HG02623 (cell line): ENCODE measurements around the gene SCN2A.
"Not testable (repeated sequence)": the region's sequence is repeated elsewhere in the genome, so short reads cannot be mapped to it uniquely, and the experiment has no call there.

Source experiments
- ATAC-seq: cut with Tn5 transposase; IDR thresholded peaks from one replicate; pipeline ENCODE4 v1.9.1; 2021; ENCODE audit warnings: moderate library complexity; ENCODE audit not compliant: unreplicated experiment

The SCN2A gene

GRCh38 chr2:165251366-165251765, 12.2 kb downstream of the SCN2A start:
- no peak for ATAC-seq

- no peak for ATAC-seq
Measured at GRCh38 chr2:165253178-165253577, 14.0 kb downstream of the SCN2A start.

GRCh38 chr2:165256618-165257017, 17.4 kb downstream of the SCN2A start:
- ATAC-seq = no peak

- not testable (repeated sequence) for ATAC-seq
Measured at GRCh38 chr2:165260347-165260746, 21.1 kb downstream of the SCN2A start.

GRCh38 chr2:165268754-165269153, 29.5 kb downstream of the SCN2A start:
- peak; percentile 57 for ATAC-seq

DNA sequence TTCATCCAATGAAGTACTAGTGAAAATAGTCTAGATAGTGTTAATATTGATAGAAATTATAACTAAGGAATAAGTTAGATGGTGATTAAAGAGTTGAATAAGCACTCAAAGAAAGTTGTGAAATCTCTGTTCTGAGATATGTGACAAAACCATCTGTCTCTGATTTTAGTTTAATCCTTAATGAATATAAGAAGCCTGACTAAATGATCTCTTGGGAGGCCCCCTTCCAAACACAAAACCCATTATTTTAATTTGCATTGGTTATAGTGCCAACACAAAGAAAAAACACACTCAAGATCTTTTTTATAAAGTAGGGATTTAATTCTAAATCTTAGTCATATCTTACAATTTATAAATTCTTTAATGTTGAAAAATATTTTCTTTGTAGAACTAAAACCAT, 34.0 kb downstream of the SCN2A start:
- no peak for ATAC-seq

GRCh38 chr2:165274698-165275097, 35.5 kb downstream of the SCN2A start:
- ATAC-seq = no peak

- ATAC-seq = no peak
Measured at GRCh38 chr2:165275932-165276331, 36.7 kb downstream of the SCN2A start.

GRCh38 chr2:165277295-165277694, 38.1 kb downstream of the SCN2A start:
- no peak for ATAC-seq

- no peak for ATAC-seq
Measured at GRCh38 chr2:165277860-165278656, 38.8 kb downstream of the SCN2A start.

DNA sequence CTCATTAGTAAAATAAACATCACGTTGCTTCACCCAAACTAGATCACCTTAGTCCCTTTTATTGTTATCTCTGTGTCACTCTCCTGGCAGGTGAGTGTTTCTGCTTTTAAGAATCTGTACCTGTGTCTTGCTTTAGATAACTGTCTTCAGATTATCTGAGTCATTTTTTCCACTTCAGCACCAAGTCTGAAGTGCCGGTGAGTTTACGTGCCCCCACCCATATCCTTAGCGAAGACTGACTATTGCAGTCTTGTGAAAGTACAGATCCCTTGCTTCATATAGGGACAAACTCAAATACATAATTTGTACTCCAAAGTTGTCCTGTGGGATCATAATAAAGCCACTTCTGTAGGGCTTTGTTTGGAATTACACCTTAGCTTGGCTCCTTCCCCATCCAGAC, 41.1 kb downstream of the SCN2A start:
- no peak for ATAC-seq

GRCh38 chr2:165281387-165281786, 42.2 kb downstream of the SCN2A start:
- ATAC-seq = no peak

DNA sequence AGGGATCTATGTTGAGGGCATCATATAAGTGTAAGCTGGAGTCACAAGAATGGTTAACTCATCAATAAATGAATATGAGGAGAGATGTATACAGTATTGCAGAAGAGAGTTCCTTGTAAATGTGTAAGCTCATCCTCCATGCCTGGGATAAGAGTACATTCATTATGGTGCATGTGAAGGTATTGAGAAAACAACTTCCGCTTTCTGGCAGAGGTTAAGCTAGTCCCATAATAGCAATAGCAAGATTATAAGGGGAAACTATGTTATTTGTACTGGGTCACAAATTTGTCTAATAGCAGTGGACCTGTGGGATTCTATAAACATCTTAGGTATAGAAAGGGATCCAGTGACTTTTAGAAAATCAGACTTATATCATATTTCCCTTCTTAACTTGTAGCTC, 44.1 kb downstream of the SCN2A start:
- ATAC-seq = no peak

- ATAC-seq = no peak
Measured at GRCh38 chr2:165287094-165287778, 48.0 kb downstream of the SCN2A start.

- no peak for ATAC-seq
Measured at GRCh38 chr2:165289069-165289468, 49.9 kb downstream of the SCN2A start.

- ATAC-seq = peak; percentile 100
Measured at GRCh38 chr2:165293440-165294420, 54.5 kb downstream of the SCN2A start.

DNA sequence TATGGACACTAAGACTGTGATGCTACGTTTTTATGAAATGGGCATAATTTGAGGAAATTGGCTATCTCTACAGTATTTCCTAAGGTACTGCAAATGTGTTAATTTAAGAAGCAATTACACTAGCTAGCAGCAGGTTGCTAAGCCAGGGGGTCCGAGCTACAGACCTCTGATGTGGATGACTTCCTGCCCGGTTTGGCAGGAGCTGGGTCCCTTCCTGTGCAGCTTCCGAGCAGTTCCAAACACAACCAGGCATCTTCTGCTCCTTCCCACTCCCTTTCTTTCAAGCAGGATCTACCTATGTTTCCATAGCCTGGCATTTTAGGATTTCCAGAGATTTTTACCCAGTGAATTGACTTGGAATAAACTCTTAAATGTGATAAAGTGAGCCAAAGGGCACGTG, 55.7 kb downstream of the SCN2A start:
- ATAC-seq = no peak

DNA sequence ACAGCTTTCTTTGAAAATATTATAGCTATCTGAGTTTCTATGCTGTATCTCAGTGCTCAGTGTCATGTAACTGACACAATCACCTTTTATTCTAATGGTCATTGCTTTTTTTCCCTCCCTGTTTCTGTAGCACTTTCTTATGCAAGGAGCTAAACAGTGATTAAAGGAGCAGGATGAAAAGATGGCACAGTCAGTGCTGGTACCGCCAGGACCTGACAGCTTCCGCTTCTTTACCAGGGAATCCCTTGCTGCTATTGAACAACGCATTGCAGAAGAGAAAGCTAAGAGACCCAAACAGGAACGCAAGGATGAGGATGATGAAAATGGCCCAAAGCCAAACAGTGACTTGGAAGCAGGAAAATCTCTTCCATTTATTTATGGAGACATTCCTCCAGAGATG, 56.4 kb downstream of the SCN2A start:
- no peak for ATAC-seq

DNA sequence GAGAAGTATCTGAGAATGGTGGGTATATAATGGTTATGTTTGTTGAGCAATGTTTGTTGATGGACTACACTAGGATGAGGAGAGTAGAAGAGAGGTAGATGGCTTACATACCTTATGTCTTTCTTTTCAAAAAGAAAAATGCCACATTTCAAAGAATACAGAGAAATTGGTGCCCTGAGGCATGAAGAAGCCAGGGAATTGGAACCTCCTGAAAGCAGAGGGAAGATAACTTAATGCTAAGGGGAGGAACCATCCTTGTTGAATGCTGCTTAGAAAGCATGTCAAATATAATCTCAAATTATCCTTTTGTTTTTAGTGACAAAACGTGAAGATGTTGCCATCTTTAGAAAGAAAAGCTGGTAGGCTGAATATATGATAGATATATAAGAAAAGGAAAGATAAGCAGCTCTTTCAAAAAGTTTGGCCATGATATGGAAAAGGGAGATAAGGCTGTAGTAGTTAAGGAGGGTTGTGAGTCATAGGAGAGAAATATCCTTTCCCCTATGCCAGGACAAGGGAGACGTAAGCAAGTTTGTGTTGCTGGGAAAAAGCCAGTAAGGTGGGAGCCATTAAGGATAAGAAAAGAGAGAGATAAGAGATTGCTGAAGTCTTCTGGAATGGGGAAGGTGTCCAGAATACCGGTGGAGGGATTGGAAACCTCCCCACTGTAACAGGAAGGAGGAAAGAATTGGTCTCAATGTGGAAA, 66.3 kb downstream of the SCN2A start:
- no peak for ATAC-seq

DNA sequence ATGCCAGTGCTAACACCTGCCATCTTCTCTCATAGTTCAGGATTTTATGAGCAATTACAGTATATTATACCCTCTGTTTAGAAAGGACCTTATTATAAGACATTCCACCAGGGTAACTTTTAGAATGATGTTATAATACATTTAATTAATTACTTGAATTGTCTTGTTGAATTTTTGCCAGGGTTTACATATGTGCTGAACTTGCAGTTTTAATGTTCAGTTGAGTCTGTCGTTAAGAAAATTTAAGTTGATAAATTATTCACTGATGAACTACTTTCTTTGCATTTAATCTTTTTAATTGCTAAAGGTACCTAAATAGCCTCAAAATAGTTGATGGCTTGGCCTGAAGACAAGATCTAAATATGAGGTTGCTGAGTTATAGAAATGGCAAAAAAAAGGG, 68.1 kb downstream of the SCN2A start:
- ATAC-seq = no peak

DNA sequence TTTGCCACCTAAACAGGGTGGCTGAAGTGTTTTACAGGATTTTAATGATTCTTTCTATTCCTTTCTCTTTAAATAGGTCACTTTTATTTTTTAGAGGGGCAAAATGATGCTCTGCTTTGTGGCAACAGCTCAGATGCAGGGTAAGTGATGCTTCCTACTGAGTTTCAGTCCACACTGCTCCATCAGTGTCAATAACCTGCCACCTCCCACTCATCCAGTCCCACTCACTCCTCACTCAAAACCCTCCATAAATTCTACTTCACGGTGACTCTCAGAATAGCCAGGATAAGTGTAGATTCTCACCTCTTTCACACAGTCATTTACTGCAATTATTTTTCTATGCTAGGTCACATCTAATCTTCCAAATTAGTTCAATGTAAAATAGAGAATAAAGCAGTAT, 72.7 kb downstream of the SCN2A start:
- ATAC-seq = no peak
